Measurements from ENCODE around the gene CEP20. TPM values are rescaled to one million over a fixed set of nuclear protein-coding genes. Genes with fewer than 3 reads are reported as not detected.

The CEP20 gene
- polyA plus RNA-seq, 3 donors = 14.8 to 35.4 (median 18.1) TPM

DNA sequence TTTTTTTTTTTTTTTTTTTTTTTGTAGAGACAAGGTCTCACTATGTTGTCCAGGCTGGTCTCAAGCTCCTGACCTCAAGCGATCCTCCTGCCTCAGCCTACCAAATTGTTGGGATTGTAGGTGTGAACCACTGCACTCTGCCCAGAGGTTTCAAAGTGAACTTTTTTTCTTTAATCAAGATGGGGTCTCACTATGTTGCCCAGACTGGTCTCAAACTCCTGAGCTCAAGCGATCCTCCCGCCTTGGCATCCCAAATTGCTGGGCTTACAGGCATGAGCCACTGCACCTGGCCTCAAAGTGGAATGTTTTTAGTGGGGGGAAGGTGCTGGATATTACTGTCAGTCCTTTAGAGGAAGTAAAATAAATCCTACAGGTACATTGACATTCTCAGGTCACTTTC, 12.0 kb upstream of the CEP20 start:
- 92 to 95% (median 93%) methylated on average over 3 of the region's 3 CpGs for WGBS, 3 donors
- H3K27ac ChIP-seq (ENCODE audit: low read depth, low read length) = no peak overlapping the region

DNA sequence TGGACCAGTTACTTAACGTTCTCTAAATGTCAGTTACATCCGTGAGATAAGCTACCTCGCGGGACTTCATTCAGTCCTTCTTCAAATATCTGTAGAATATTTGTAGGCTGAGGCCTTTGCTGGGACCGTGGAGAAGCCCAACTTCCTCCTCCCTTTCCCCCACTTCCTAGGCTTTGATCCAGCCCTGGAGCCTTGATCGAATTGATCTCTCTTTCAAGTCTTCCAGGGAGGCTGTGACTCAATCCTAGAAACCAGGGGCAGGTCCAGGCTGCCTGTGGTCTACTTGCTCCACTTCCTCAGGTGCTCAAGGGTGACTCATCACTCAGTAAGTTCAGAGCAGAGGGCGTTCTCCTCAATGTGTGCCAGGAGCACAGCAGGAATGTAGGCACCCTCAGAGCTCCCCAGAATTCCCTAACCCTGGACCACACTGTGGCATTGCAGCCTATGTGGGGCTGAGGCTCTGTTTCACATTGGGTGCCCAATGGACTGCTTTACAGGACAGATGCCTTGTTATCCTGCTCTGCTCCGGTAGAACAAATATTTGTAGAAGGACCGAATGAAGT, 11.2 kb upstream of the CEP20 start:
- 35 to 54% (median 50%) methylated on average over 9 of the region's 9 CpGs for WGBS, 3 donors
- no peak overlapping the region for H3K27ac ChIP-seq (ENCODE audit: low read depth, low read length)

DNA sequence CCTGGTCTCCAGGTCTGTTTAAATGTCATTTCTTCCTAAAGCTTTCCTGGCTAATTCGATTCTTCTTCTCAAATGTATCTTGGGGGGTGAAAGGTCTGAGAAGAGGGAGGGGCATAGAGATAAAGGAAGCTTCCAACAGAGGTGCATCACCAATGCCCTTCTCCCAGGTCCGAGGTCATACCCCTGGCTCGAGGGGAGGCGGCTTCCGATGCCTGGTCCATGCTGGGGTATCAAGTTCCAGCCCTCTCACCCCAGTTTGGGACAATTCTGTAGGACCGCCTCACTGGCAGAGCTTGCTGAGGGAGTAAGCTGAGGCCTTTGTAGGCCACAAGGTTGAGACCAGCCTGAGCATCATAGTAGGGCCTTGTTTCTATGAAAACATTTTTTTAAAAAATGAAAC, 10.3 kb upstream of the CEP20 start:
- H3K27ac ChIP-seq (ENCODE audit: low read depth, low read length) = no peak overlapping the region
- WGBS, 3 donors = 89 to 94% (median 93%) methylated on average over 6 of the region's 6 CpGs

- 40 to 69% (median 48%) methylated on average over 5 of the region's 5 CpGs for WGBS, 3 donors
Observed at GRCh38 chr16:15897834-15898254, 9.4 kb upstream of the CEP20 start.

GRCh38 chr16:15897121-15897780, 8.8 kb upstream of the CEP20 start:
- no peak overlapping the region for H3K27ac ChIP-seq (ENCODE audit: low read depth, low read length)
- WGBS, 3 donors = 84 to 92% (median 87%) methylated on average over 8 of the region's 8 CpGs

More at GRCh38 chr16:15897834-15898254, 9.4 kb upstream of the CEP20 start:
- H3K27ac ChIP-seq (ENCODE audit: low read depth, low read length) = no peak overlapping the region

DNA sequence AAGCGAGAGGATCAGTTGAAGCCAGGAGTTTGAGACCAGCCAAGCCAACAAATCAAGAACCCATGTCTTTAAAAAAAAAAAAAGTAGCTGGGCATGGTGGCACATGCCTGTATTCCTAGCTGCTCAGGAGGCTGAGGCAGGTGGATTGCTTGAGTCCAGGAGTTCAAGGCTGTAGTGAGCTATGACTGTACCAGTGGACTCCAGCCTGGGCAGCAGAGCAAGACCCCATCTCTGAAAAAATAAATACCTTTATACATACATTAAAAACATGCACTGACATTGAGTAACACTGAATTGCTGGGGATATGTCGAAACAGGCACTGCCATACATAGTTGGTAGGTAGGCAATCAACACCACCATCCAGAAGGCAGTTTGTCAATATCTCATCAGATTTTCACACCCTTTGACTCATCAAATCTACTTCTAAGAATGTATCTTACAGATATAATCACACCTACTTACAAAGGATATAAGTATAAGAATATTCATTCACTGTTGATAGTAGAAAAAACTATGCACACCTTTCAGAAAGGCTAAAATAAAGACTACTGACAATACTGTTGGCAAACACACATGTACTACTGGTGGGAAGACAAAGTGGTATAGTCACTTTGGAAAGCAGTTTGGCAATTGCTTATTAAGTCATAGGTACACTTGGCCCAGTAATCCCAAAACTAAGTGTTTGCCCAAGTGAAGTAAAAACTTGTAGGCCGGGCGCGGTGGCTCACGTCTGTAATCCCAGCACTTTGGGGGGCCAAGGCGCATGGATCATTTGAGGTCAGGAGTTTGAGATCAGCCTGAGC, 6.4 kb upstream of the CEP20 start:
- no peak overlapping the region for H3K27ac ChIP-seq (ENCODE audit: low read depth, low read length)
- WGBS, 3 donors = 93 to 97% (median 93%) methylated on average over 7 of the region's 7 CpGs

GRCh38 chr16:15891508-15891907, 3.1 kb upstream of the CEP20 start:
- no peak overlapping the region for H3K27ac ChIP-seq (ENCODE audit: low read depth, low read length)
- 96 to 100% (median 98%) methylated on average over 3 of the region's 3 CpGs for WGBS, 3 donors

DNA sequence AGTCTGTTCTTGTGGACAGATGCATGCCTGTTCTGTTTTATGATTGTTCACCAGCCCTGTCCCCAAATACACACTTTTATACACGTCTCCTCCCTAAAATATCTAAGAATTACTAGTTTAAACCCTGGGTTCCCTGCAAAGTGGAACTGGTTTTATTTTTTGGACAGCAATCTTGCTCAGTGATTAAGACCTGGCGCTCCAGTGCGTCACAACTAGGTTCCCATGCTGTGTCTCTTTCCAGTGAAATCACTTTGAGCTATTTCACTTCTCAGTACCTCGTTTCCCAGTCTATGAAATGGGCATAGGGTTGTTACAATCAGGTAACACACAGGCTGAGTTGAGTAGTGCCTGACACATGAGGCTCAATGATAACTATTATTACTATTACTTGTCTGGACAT, 1.1 kb downstream of the CEP20 start:
- 82 to 88% (median 88%) methylated on average over 4 of the region's 4 CpGs for WGBS, 3 donors

GRCh38 chr16:15886078-15886477, 2.3 kb downstream of the CEP20 start:
- WGBS, 3 donors = 53 to 73% (median 58%) methylated on average over 1 of the region's 1 CpG
- no peak overlapping the region for H3K27ac ChIP-seq (ENCODE audit: low read depth, low read length)

More for the DNA sequence above, 1.1 kb downstream of the CEP20 start:
- H3K27ac ChIP-seq (ENCODE audit: low read depth, low read length) = no peak overlapping the region

- WGBS, 3 donors = 86 to 89% (median 88%) methylated on average over 5 of the region's 5 CpGs
Observed at GRCh38 chr16:15885560-15886001, 2.8 kb downstream of the CEP20 start.

DNA sequence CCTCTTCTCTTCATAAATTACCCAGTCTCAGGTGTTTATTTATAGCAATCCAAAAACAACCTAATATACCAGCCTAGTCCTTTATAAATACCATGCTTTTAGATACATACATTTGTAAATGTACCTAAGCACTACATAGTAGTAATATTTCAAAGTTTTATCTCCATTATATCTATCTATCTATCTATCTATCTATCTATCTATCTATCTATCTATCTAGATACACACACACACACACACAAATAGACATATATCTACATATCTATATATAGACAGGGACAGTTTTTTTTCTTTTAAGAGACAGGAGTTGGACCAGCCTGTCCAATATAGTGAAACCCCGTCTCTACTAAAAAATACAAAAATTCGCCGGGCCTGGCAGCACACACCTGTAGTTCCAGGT, 5.8 kb downstream of the CEP20 start:
- no peak overlapping the region for H3K27ac ChIP-seq (ENCODE audit: low read depth, low read length)
- WGBS, 3 donors = 96 to 98% (median 98%) methylated on average over 3 of the region's 3 CpGs

More at GRCh38 chr16:15885560-15886001, 2.8 kb downstream of the CEP20 start:
- no peak overlapping the region for H3K27ac ChIP-seq (ENCODE audit: low read depth, low read length)

DNA sequence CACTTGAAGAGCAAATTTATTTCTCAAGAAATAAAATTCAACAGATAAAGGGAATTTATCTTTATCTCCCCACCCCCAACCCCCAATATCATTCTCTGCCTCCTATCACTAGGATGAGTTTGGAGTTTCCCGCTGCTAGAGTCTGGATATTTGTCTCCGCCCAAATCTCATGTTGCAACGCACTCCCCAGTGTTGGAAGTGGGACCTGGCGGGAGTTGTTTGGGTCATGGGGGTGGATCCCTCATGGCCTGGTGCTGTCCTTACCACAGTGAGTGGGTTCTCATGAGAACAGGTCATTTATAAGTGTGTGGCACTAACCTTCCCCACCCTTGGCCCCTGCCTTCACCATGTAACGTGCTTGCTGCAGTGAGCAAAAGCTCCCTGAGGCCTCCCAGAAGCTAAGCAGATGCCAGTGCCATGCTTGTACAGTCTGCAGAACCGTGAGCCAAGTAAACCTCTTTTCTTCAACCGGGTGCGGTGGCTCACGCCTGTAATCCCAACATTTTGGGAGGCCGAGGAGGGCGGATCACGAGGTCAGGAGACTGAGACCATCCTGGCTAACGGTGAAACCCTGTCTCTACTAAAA, 6.5 kb downstream of the CEP20 start:
- 91 to 94% (median 93%) methylated on average over 13 of the region's 13 CpGs for WGBS, 3 donors
- H3K27ac ChIP-seq (ENCODE audit: low read depth, low read length) = no peak overlapping the region

DNA sequence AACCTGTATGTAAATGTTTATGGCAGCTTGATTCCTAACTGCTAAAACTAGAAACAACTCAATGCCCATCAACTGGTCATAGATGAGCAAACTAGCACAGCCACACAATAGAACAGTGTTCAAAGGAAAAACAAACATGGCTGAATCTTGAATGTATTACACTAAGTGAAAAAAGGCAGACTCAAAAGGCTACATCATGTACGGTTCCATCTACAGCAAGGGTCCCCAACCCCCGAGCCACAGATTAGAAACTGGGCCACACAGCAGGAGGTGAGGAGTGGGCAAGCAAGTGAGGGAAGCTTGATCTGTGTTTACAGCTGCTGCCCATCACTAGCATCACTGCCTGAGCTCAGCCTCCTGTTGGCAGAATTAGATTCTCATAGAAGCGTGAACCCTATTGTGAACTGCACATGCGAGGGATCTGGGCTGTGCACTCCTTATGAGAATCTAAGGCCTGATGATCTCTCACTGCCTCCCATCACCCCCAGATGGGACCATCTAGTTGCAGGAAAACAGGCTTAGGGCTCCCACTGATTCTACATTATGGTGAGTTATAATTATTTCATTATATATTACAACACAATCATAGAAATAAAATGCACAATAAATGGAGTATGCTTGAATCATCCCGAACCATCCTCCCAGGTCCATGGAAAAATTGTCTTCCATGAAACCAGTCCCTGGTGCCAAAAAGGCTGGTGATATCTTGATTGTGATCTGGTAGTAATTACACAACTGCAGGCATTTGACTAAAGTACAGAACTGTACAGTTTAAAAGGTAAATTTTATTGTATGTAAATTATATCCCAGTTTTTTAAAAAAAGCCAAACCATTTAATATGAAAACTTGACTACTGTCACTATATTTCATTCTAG, 7.7 kb downstream of the CEP20 start:
- 84 to 89% (median 86%) methylated on average over 5 of the region's 5 CpGs for WGBS, 3 donors
- H3K27ac ChIP-seq (ENCODE audit: low read depth, low read length) = no peak overlapping the region

- no peak overlapping the region for H3K27ac ChIP-seq (ENCODE audit: low read depth, low read length)
- WGBS, 3 donors = 87 to 98% (median 92%) methylated on average over 2 of the region's 2 CpGs
Observed at GRCh38 chr16:15879255-15879811, 9.1 kb downstream of the CEP20 start.

GRCh38 chr16:15876503-15876902, 11.9 kb downstream of the CEP20 start:
- no peak overlapping the region for H3K27ac ChIP-seq (ENCODE audit: low read depth, low read length)
- WGBS, 3 donors = 76 to 95% (median 82%) methylated on average over 5 of the region's 5 CpGs

GRCh38 chr16:15874745-15875314, 13.6 kb downstream of the CEP20 start:
- H3K27ac ChIP-seq (ENCODE audit: low read depth, low read length) = no peak overlapping the region
- WGBS, 3 donors = 38 to 43% (median 42%) methylated on average over 7 of the region's 7 CpGs

DNA sequence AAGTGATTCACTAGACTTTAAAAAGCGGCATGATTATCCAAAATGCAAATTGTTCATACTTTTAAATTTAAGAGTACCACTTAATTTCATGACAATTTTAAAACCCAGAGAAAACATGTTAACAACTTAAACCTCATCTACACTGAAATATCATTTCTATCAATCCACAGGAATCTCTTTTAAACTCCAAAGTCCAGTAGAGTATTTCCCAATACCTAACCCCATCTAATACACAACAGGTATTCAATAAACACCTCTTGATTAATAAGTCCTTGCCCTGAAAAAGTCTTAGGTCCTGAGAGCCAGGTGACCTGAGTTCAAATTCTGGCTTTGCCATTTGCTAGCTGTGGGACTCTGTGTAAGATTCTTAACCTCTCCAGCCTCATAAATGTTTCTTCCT, 14.7 kb downstream of the CEP20 start:
- 94 to 97% (median 95%) methylated on average over 1 of the region's 1 CpG for WGBS, 3 donors

More for the DNA sequence above, 14.7 kb downstream of the CEP20 start:
- H3K27ac ChIP-seq (ENCODE audit: low read depth, low read length) = no peak overlapping the region

Measured in adipose tissue (tissue), 3 donors.